NB4 (cell line): ENCODE data around the gene PDIA5.

ENCODE experiments used
- DNase-seq: peaks from one replicate; pipeline ENCODE4 v3.0.0; 2010; ENCODE audit warnings: low read depth
- H3K4me3 ChIP-seq: one replicate; pipeline ENCODE4 v1.5.1; 2011; ENCODE audit warnings: mild to moderate bottlenecking, low read depth, low read length, moderate library complexity
- MYC ChIP-seq: IDR thresholded peaks from 2 replicates; pipeline ENCODE4 v1.6.1; 2011; ENCODE audit warnings: low read depth, low read length
- POLR2A ChIP-seq: IDR thresholded peaks from 2 replicates; pipeline ENCODE4 v1.6.1; 2011; ENCODE audit warnings: mild to moderate bottlenecking; ENCODE audit not compliant: insufficient read length; ENCODE audit errors: extremely low read depth
- TF ChIP-seq, protein P1 (sequence below): IDR thresholded peaks from 2 replicates; pipeline ENCODE4 v1.6.1; 2011; ENCODE audit warnings: low read depth, low read length
- TF ChIP-seq, protein P2 (sequence below): IDR thresholded peaks from one replicate; pipeline ENCODE4 v1.5.1; 2012; ENCODE audit warnings: low read depth, low read length

The PDIA5 gene

DNA sequence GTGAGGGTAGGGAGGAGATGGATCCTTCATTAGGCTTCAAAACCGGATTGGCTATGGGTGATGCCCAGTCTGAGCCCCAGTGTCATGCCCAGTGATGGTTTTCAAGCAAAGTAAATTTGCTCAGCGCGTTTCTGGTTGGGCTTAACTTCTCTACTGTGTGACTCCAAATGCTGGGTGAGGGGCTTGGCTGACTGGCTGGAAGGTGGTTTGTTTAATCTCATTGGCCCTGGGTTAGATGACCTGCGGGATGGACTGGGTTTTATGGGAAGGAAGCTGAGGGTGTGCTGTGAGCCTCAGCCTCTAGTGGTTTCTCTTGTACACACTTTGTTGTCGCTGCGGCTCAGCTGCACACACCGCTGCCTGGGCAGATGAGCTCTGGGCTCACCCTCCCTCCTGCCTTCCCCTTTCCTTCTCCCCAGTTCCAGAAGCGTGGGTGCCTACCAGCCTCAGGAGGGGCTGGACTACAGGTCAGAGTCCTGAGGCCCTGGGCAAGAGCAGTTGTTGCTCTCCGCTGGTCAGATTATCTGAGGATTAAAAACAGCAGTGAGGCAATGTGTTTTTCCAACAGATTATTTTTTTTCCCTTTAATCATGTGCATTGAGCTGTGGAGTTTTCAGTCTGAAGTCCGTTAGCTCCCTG lies 18.6 kb downstream of the PDIA5 start:
- H3K4me3 ChIP-seq: no peak overlapping the region
- TF ChIP-seq, protein P1, sequence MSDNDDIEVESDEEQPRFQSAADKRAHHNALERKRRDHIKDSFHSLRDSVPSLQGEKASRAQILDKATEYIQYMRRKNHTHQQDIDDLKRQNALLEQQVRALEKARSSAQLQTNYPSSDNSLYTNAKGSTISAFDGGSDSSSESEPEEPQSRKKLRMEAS: no peak
- no peak for TF ChIP-seq POLR2A
- TF ChIP-seq, protein P2, sequence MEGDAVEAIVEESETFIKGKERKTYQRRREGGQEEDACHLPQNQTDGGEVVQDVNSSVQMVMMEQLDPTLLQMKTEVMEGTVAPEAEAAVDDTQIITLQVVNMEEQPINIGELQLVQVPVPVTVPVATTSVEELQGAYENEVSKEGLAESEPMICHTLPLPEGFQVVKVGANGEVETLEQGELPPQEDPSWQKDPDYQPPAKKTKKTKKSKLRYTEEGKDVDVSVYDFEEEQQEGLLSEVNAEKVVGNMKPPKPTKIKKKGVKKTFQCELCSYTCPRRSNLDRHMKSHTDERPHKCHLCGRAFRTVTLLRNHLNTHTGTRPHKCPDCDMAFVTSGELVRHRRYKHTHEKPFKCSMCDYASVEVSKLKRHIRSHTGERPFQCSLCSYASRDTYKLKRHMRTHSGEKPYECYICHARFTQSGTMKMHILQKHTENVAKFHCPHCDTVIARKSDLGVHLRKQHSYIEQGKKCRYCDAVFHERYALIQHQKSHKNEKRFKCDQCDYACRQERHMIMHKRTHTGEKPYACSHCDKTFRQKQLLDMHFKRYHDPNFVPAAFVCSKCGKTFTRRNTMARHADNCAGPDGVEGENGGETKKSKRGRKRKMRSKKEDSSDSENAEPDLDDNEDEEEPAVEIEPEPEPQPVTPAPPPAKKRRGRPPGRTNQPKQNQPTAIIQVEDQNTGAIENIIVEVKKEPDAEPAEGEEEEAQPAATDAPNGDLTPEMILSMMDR: no peak
- TF ChIP-seq MYC: no peak
- DNase-seq: no peak

DNA sequence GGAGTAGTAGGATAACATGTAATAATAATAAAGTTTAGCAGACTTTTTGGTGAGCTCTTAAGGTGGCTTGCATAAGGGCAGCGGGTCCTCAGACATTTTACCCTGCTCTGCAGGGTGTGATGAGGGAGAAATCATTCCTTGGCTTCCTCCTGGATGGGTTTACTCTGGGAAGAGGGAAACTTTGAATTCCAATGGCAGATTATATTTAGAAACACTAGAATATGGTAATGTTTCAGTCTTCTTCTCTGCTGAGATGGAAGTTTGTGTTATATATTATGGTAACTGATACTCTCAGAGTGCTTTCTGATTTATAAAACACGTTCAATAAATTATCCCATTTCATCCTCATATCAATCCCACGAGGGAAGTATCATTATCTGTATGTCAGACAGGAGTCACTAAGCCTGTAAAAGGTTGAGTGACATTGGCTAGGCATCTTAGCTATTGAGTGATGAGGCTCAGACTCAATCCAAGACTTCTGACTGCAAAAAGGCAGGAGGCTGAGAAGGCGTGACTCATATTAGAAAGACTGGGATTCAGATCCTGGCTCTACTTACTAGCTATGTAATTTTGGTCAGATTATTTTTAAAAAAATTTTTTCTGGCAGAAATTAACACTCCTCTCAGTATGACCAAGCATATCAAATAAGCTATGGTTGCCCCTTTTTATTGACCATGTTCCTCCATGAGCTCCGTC lies 19.3 kb downstream of the PDIA5 start:
- TF ChIP-seq, protein P1: no peak
- no peak for TF ChIP-seq MYC
- TF ChIP-seq POLR2A: no peak
- TF ChIP-seq, protein P2: no peak
- no peak overlapping the region for H3K4me3 ChIP-seq
- DNase-seq: no peak

DNA sequence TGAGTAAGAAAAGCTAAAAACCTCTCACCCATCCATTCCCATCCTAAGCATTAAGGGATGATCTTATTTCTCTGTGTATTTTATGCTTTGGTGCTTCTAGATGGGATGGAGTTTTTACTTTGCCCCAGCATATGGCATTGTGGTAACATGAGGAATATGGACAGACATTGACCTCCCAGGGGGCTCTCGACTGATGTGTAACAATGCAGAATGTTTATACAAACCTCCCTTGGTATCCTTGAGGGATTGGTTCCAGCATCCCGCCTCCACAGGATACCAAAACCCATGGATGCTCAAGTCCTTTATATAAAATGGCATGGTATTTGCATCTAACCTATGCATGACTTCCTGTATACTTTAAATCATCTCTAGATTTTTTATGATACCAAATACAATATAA lies 21.6 kb downstream of the PDIA5 start:
- DNase-seq: no peak

DNA sequence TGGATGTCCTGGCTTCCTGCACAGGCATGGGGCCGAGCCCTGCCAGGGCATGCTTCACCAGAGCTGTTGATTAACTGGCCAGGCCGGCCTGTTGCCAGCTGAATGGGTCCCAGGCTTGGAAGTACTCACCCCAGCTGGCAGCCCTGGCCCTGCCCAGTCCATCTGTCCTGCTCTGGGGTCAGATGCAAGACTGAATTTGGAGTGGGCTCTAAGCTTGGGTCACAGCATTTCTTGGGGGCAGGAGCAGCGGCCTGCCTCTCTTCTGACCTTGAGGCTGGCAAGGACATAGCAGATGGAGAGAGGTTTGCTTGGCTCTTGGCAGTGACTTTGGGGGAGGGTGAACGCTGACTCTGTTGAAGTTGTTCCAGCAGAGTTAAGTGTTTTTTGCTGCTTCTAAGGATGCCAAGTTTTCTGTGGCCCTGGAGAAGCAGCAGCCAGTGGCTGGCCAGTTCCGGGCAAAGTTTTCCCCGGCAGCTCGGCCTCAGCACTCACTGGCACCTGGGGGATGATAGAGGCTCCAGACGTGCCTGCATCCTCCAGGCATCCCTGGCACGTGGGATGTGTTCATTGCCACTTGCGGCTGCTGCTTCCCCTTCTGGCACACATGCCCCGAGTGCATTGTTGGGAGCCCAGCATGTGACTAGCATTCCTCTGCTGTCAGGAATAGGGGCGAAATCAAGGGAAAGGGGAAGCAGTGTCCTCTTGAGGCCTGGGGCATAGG lies 22.9 kb downstream of the PDIA5 start:
- no peak overlapping the region for H3K4me3 ChIP-seq
- TF ChIP-seq, protein P1: no peak
- TF ChIP-seq, protein P2: no peak
- no peak for TF ChIP-seq POLR2A
- TF ChIP-seq MYC: no peak
- no peak for DNase-seq

More for the DNA sequence above, 21.6 kb downstream of the PDIA5 start:
- no peak overlapping the region for H3K4me3 ChIP-seq
- TF ChIP-seq MYC: no peak
- TF ChIP-seq, protein P2: no peak
- no peak for TF ChIP-seq POLR2A
- TF ChIP-seq, protein P1: no peak

DNA sequence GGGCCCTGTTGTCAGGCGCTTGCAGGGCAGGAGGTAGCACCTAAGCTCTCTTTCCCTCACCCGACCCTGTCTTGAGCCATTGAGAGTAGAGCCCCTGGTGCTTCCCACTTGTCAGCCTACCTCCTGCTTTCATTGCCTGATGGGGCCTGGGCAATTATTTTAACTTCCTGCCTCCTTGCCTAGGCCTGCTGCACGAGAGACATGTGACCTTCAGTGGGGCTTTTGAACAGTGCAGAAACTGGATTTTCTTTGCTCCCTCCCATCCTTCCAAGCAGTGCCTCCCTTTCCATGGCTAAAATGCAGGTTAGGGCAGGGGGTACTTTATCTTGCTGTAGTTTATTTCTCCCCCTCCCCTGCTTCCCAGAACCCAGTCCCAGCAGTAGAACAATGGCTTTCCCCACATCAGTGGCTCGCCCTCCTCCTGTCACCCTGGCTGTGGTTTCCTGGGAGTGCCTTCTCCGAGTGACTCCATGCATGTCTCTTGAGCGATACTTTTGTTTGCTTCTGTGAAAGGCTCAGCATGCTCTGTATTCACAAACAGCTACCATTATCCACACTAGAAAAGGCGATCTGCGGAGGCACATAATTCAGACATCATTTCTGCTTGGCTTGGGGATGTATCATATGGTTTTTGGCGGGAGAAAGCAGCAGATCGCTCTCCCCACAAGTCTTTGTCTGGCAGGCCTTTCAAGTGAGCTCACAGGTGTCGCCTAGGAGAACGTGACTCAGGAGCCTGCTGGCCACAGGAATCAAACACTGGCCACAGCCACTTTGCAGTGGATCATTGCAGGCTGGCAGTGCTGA lies 24.1 kb downstream of the PDIA5 start:
- TF ChIP-seq, protein P2: no peak
- no peak for TF ChIP-seq POLR2A
- TF ChIP-seq, protein P1: no peak
- H3K4me3 ChIP-seq: no peak overlapping the region
- no peak for DNase-seq
